ENCODE results near the gene F2RL1.

DNA sequence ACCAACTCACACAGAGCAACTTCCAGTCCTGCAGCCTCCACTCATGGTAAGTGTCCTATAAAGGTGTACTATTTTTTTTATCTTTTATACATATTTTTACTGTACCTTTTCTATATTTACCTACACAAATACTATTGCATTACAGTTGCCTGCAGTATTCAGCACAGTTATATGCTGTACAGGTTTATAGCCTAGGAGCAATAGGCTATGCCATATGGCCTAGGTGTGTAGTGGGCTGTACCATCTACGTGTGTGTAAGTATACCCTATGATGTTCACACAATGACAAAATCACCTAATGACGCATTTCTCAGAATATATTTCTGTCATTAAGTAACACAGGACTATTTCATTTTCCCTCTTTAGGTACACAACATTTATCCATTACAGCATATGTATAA is 47.7 kb downstream of the F2RL1 start:
- TF ChIP-seq, protein P1, sequence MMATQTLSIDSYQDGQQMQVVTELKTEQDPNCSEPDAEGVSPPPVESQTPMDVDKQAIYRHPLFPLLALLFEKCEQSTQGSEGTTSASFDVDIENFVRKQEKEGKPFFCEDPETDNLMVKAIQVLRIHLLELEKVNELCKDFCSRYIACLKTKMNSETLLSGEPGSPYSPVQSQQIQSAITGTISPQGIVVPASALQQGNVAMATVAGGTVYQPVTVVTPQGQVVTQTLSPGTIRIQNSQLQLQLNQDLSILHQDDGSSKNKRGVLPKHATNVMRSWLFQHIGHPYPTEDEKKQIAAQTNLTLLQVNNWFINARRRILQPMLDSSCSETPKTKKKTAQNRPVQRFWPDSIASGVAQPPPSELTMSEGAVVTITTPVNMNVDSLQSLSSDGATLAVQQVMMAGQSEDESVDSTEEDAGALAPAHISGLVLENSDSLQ (IDR thresholded peaks at IDR 0.05), result no peak
- TF ChIP-seq ELF4 (IDR thresholded peaks at IDR 0.05) (no peak), HDGF (IDR thresholded peaks at IDR 0.05; ENCODE audit: borderline replicate concordance) (no peak), CTBP1 (IDR thresholded peaks at IDR 0.05; ENCODE audit: borderline replicate concordance) (no peak), FOXA1 (IDR thresholded peaks at IDR 0.05) (no peak), BHLHE40 (IDR thresholded peaks at IDR 0.05; ENCODE audit: borderline replicate concordance) (no peak), FOXM1 (IDR thresholded peaks at IDR 0.05; ENCODE audit: borderline replicate concordance) (no peak), SP1 (IDR thresholded peaks at IDR 0.05) (no peak), ZNF384 (IDR thresholded peaks at IDR 0.05) (no peak), SUZ12 (IDR thresholded peaks at IDR 0.05) (no peak), FOXK2 (IDR thresholded peaks at IDR 0.05) (no peak), LEF1 (IDR thresholded peaks at IDR 0.05; ENCODE audit: borderline replicate concordance) (no peak)
